HL-60 (cell line): ENCODE measurements around the gene RILPL1.
"Not testable (repeated sequence)": the region's sequence is repeated elsewhere in the genome, so short reads cannot be mapped to it uniquely, and the experiment has no call there.

Experiments used
- DNase-seq, 2 experiments: peaks; one replicate each; pipeline ENCODE4 v3.0.0-alpha.2; 2010 to 2020; ENCODE audit warnings: low read depth in 1 of 2, low spot score in 1 of 2
- H3K27ac ChIP-seq: fragments of 250-450 bp; sonication (Bioruptor Pico); replicated peaks from 2 replicates; pipeline ENCODE4 v1.5.1; 2020; ENCODE audit warnings: mild to moderate bottlenecking, moderate library complexity
- H3K27me3 ChIP-seq: fragments of 250-450 bp; sonication (Bioruptor Pico); 2 replicates; pipeline ENCODE4 v1.5.1; 2021; ENCODE audit warnings: mild to moderate bottlenecking, moderate library complexity; ENCODE audit not compliant: insufficient read depth, poor library complexity, severe bottlenecking
- H3K4me3 ChIP-seq: replicated peaks from 2 replicates; pipeline ENCODE4 v1.5.1; 2011; ENCODE audit warnings: mild to moderate bottlenecking, control low read depth, low read length; ENCODE audit not compliant: insufficient read depth
- CTCF ChIP-seq: IDR thresholded peaks from one replicate; pipeline ENCODE4 v1.5.1; 2011; ENCODE audit warnings: low read length, control low read depth, inconsistent platforms; ENCODE audit not compliant: insufficient read depth
- GABPA ChIP-seq: IDR thresholded peaks from 2 replicates; pipeline ENCODE4 v1.6.1; 2012; ENCODE audit warnings: low read depth
- POLR2AphosphoS5 ChIP-seq: IDR thresholded peaks from 2 replicates; pipeline ENCODE4 v1.6.1; 2012; ENCODE audit warnings: low read depth
- REST ChIP-seq: IDR thresholded peaks from 2 replicates; pipeline ENCODE4 v1.6.1; 2012; ENCODE audit warnings: low read depth; ENCODE audit not compliant: insufficient replicate concordance
- SPI1 ChIP-seq: IDR thresholded peaks from 2 replicates; pipeline ENCODE4 v1.6.1; 2012; ENCODE audit warnings: low read depth, mild to moderate bottlenecking, borderline replicate concordance
- long read RNA-seq: library from polyadenylated mRNA; unstranded; transcript quantifications from one replicate; pipeline ENCODE4 v2.0.0, GENCODE V29; 2020

Gene RILPL1
- long read RNA-seq: 0 reads

GRCh38 chr12:123533672-123534643 lies at the start of gene RILPL1:
RILPL1 (minus strand) TSS chr12:123533719; CDS start chr12:123533482, 237 bp downstream.
- DNase-seq: peak in 1 of 2 experiments; percentile 38
- peaks cover 6% of the 10 kb centered on the region for H3K27me3 ChIP-seq
- no peak within 1 kb of the TSS for H3K27ac ChIP-seq
- peak within 1 kb of the TSS; percentile 38 for H3K4me3 ChIP-seq
- no peak for TF ChIP-seq CTCF
- TF ChIP-seq SPI1: no peak
- no peak for TF ChIP-seq REST
- no peak for TF ChIP-seq GABPA
- TF ChIP-seq POLR2AphosphoS5: no peak

GRCh38 chr12:123580772-123581171 lies 47.3 kb upstream of the RILPL1 start:
- DNase-seq: no peak
- H3K4me3 ChIP-seq: no peak overlapping the region
- H3K27ac ChIP-seq: no peak overlapping the region
- H3K27me3 ChIP-seq: no peaks in the 10 kb centered on the region
- no peak for TF ChIP-seq SPI1
- TF ChIP-seq CTCF: no peak
- no peak for TF ChIP-seq REST

- not testable (repeated sequence) for H3K4me3 ChIP-seq, H3K27ac ChIP-seq, H3K27me3 ChIP-seq, DNase-seq
Measured at GRCh38 chr12:123578829-123579228, 45.3 kb upstream of the RILPL1 start.

- no peak for TF ChIP-seq POLR2AphosphoS5
- TF ChIP-seq REST: no peak
- no peak for TF ChIP-seq SPI1
- no peak for TF ChIP-seq GABPA
- TF ChIP-seq CTCF: no peak
- H3K27me3 ChIP-seq: no peaks in the 10 kb centered on the region
Measured at GRCh38 chr12:123578243-123578642, 44.7 kb upstream of the RILPL1 start.

More at GRCh38 chr12:123578243-123578642, 44.7 kb upstream of the RILPL1 start:
- Histone ChIP-seq H3K27ac (no peak overlapping the region), H3K4me3 (no peak overlapping the region)
- no peak for DNase-seq
